MM.1S (cell line): Measurements from ENCODE around the gene NR1H2.

Experiments used
- DNase-seq: peaks from one replicate; pipeline ENCODE4 v3.0.0-alpha.2; 2015
- H2AFZ ChIP-seq: fragments of 300-600 bp; sonication (generic); 2 replicates; pipeline ENCODE4 v1.6.0; 2016; ENCODE audit warnings: antibody characterized with exemption, low read length
- H3F3A ChIP-seq: fragments of 300-600 bp; sonication (generic); 2 replicates; pipeline ENCODE4 v1.6.1; 2016; ENCODE audit warnings: mild to moderate bottlenecking, antibody characterized with exemption, low read length, moderate library complexity, mixed read lengths; ENCODE audit not compliant: insufficient read depth
- H3K27ac ChIP-seq: fragments of 300-600 bp; sonication (generic); 2 replicates; pipeline ENCODE4 v1.5.1; 2016; ENCODE audit warnings: mild to moderate bottlenecking, low read length
- H3K27me3 ChIP-seq: fragments of 300-600 bp; sonication (generic); replicated peaks from 2 replicates; pipeline ENCODE4 v1.6.0; 2016; ENCODE audit warnings: low read length; ENCODE audit not compliant: insufficient read depth
- H3K36me3 ChIP-seq: fragments of 300-600 bp; sonication (generic); replicated peaks from 2 replicates; pipeline ENCODE4 v1.6.1; 2016; ENCODE audit warnings: mild to moderate bottlenecking, low read length, mixed read lengths; ENCODE audit not compliant: insufficient read depth
- H3K4me1 ChIP-seq: fragments of 300-600 bp; sonication (generic); 2 replicates; pipeline ENCODE4 v1.6.1; 2016; ENCODE audit warnings: low read length, mixed read lengths
- H3K4me2 ChIP-seq: fragments of 300-600 bp; sonication (generic); 2 replicates; pipeline ENCODE4 v1.6.0; 2016; ENCODE audit warnings: low read depth, low read length
- H3K4me3 ChIP-seq: fragments of 300-600 bp; sonication (generic); 2 replicates; pipeline ENCODE4 v1.5.1; 2016; ENCODE audit warnings: low read length, mixed read lengths
- H3K79me2 ChIP-seq: fragments of 300-600 bp; sonication (generic); 2 replicates; pipeline ENCODE4 v1.6.1; 2016; ENCODE audit warnings: mixed run types, low read length, mixed read lengths
- H3K9ac ChIP-seq: fragments of 300-600 bp; sonication (generic); 2 replicates; pipeline ENCODE4 v1.6.1; 2016; ENCODE audit warnings: low read length, mixed read lengths
- H3K9me2 ChIP-seq: fragments of 300-600 bp; sonication (generic); replicated peaks from 2 replicates; pipeline ENCODE4 v1.6.1; 2016; ENCODE audit warnings: mild to moderate bottlenecking, low read length, mixed read lengths; ENCODE audit not compliant: insufficient read depth
- H3K9me3 ChIP-seq: fragments of 300-600 bp; sonication (generic); replicated peaks from 2 replicates; pipeline ENCODE4 v1.6.1; 2016; ENCODE audit warnings: mild to moderate bottlenecking, low read length, mixed read lengths; ENCODE audit not compliant: insufficient read depth
- H4K20me1 ChIP-seq: fragments of 300-600 bp; sonication (generic); 2 replicates; pipeline ENCODE4 v1.6.1; 2016; ENCODE audit warnings: mild to moderate bottlenecking, low read length, moderate library complexity, mixed read lengths; ENCODE audit not compliant: insufficient read depth
- EZH2 ChIP-seq: fragments of 300-600 bp; sonication (generic); optimal IDR thresholded peaks from 2 replicates; pipeline ENCODE3; 2017; ENCODE audit warnings: low read depth, mild to moderate bottlenecking, antibody characterized with exemption, low read length, mixed read lengths
- EZH2phosphoT487 ChIP-seq: fragments of 300-600 bp; sonication (generic); IDR thresholded peaks from 2 replicates; pipeline ENCODE4 v1.6.1; 2018; ENCODE audit warnings: antibody characterized with exemption, low read length
- TF ChIP-seq, protein P1 (sequence below): fragments of 300-600 bp; sonication (generic); IDR thresholded peaks from 2 replicates; pipeline ENCODE4 v1.5.1; 2016; ENCODE audit warnings: antibody characterized with exemption, low read length, mixed read lengths

The NR1H2 gene

DNA sequence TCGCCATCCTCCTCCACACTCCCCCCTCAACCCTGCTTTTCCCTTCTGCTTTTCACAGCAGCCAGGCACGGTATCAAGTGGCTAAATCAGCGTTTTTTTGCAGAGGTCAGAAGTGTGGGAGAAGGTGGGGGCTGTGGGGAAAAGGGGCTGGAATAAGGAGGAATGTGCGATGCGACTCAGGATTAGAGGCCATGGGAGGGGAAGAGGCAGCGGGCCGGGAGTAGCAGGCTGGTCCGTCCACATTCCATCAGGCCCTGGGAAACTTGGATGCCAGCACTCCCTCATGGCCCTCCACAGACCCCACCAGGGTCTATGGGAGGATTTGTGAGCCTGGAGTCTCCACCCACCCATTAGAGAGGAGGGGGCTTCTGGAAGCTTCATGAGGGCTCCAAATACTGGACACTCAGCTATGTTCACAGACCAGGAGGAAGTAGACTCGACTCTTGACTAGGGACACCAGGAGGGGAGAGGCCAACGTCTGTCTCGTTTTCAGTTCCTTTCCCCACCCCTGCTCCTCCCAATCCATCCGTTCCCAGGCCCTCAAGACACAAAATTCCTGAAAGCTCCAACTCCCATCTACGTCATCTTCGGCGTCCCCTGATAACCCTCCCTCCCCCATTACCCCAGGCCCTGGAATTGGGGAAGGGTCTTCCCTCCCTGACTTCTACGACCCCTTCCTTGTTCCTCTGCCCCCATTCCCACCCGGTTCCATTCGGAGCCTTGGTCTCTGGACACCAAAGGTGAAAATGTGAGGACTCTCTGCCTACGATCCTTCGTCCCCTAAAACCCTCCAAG is 43.8 kb upstream of the NR1H2 start:
- H3K36me3 ChIP-seq = no peaks in the 10 kb centered on the region
- H3K79me2 ChIP-seq = no peaks in the 10 kb centered on the region
- TF ChIP-seq, protein P1, sequence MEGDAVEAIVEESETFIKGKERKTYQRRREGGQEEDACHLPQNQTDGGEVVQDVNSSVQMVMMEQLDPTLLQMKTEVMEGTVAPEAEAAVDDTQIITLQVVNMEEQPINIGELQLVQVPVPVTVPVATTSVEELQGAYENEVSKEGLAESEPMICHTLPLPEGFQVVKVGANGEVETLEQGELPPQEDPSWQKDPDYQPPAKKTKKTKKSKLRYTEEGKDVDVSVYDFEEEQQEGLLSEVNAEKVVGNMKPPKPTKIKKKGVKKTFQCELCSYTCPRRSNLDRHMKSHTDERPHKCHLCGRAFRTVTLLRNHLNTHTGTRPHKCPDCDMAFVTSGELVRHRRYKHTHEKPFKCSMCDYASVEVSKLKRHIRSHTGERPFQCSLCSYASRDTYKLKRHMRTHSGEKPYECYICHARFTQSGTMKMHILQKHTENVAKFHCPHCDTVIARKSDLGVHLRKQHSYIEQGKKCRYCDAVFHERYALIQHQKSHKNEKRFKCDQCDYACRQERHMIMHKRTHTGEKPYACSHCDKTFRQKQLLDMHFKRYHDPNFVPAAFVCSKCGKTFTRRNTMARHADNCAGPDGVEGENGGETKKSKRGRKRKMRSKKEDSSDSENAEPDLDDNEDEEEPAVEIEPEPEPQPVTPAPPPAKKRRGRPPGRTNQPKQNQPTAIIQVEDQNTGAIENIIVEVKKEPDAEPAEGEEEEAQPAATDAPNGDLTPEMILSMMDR = no peak
- TF ChIP-seq EZH2phosphoT487 = no peak
- no peak for TF ChIP-seq EZH2
- no peaks in the 10 kb centered on the region for H3K9me2 ChIP-seq
- no peak for DNase-seq
- no peak overlapping the region for H2AFZ ChIP-seq
- H3K4me3 ChIP-seq = no peak overlapping the region
- H3K27me3 ChIP-seq = peaks cover 65% of the 10 kb centered on the region
- peaks cover 5% of the 10 kb centered on the region; the same call in 1 of the 2 replicates for H3K4me1 ChIP-seq
- no peaks in the 10 kb centered on the region for H3F3A ChIP-seq
- no peaks in the 10 kb centered on the region for H3K9me3 ChIP-seq
- H3K4me2 ChIP-seq = peak overlapping the region; percentile 67; the same call in 1 of the 2 replicates
- no peaks in the 10 kb centered on the region for H4K20me1 ChIP-seq
- H3K27ac ChIP-seq = no peak overlapping the region
- H3K9ac ChIP-seq = no peak overlapping the region

DNA sequence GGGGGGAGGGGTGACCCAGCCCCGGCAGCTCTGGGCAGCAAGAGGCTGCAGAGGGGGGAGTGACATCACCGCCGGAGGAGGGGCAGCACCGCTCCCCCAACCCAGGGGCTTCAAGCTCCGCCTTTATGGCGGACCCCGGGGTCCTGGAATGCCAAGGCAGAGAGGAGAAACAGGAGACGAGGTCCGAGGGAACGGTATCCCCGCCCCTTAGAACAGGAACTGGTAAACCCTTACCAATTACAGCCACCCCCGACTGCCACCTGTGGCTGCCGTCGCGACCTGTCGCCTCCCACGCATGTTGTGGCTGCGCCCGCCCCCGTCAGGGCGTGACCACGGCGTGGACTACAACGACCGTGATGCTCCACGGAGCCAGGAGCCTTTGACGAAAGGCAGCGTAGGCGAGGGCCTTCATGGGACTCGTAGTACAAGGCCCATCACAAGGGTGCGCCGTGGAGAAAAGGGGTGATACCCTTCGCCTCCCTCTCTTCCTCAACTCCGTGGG is 43.0 kb upstream of the NR1H2 start:
- H2AFZ ChIP-seq = peak overlapping the region; percentile 91
- peaks cover 5% of the 10 kb centered on the region; the same call in 1 of the 2 replicates for H3K4me1 ChIP-seq
- no peaks in the 10 kb centered on the region for H3K9me2 ChIP-seq
- no peaks in the 10 kb centered on the region for H3K79me2 ChIP-seq
- TF ChIP-seq EZH2phosphoT487 = no peak
- TF ChIP-seq, protein P1 = no peak
- TF ChIP-seq EZH2 = no peak
- H3K36me3 ChIP-seq = no peaks in the 10 kb centered on the region
- H3K9ac ChIP-seq = no peak overlapping the region
- peak overlapping the region; percentile 67 for H3K4me2 ChIP-seq
- peak; percentile 91 for DNase-seq
- H3K27me3 ChIP-seq = peaks cover 69% of the 10 kb centered on the region
- H3K9me3 ChIP-seq = no peaks in the 10 kb centered on the region
- H4K20me1 ChIP-seq = no peaks in the 10 kb centered on the region
- H3K27ac ChIP-seq = no peak overlapping the region
- peak overlapping the region; percentile 64 for H3K4me3 ChIP-seq
- H3F3A ChIP-seq = no peaks in the 10 kb centered on the region

DNA sequence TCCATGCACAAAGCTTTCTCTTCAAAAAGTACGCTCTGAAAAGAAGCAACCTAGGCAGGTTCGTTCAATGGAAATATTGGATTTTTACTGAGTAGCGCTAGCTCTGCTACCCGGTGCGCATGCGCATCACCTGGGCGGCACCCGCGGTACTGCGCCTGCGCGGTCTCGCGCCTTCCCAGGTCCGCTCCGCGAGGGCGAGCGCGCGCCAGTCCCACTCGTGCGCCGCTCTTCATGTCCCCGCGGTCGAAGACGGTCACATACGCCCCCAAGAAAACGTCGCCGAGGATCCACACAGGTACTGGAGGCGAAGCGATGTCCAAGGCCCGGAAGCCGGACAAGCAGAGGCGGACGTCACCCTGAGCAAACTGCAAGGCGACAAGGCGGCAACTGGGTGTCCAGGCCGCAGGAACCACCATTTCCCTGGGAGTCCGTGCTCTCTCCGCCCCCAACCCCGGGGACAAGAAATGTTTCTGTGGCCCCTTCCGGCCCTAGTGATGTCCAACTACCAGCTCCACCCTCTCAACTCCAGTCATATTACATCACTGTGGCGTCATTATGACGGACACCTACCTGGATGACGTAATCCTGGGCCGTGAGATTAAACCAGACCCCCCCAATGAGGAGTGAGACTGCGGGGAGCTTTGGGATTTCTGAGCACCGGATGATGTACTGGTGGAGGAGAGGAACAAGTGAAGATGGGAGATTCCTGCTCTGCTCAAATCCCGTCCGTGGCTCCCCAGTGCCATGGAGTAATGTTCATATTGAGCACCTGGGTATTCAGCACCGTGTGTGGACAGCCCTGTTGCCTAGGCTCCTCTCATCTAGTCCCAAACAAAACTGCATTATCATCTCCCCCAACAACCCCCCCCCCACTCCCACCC is 42.3 kb upstream of the NR1H2 start:
- H3K27ac ChIP-seq = no peak overlapping the region
- peaks cover 76% of the 10 kb centered on the region for H3K27me3 ChIP-seq
- no peak for DNase-seq
- TF ChIP-seq EZH2phosphoT487 (no peak), EZH2 (no peak)
- TF ChIP-seq, protein P1 = no peak
- no peaks in the 10 kb centered on the region for H3K9me3 ChIP-seq
- no peaks in the 10 kb centered on the region for H3K9me2 ChIP-seq
- H3K4me2 ChIP-seq = peak overlapping the region; percentile 67
- H3F3A ChIP-seq = no peaks in the 10 kb centered on the region
- peak overlapping the region; percentile 91 for H2AFZ ChIP-seq
- no peaks in the 10 kb centered on the region for H4K20me1 ChIP-seq
- H3K9ac ChIP-seq = no peak overlapping the region
- H3K79me2 ChIP-seq = no peaks in the 10 kb centered on the region
- no peaks in the 10 kb centered on the region for H3K36me3 ChIP-seq
- peak overlapping the region; percentile 64 for H3K4me3 ChIP-seq
- peaks cover 5% of the 10 kb centered on the region; the same call in 1 of the 2 replicates for H3K4me1 ChIP-seq
